Adipose tissue (tissue), 3 donors: ENCODE results near the gene MCOLN2. TPM values are rescaled to one million over a fixed set of nuclear protein-coding genes. Genes with fewer than 3 reads are reported as not detected.

Experiments used
- H3K27ac ChIP-seq: one replicate; pipeline ENCODE4 v1.5.1; 2013; ENCODE audit warnings: low read depth, low read length
- WGBS, 3 donors: extraction: QIAGEN DNeasy Blood & Tissue Kit; methylation state at CpG; one replicate each; pipeline ENCODE4 v1.1.7; 2013; 5-methylcytosine and 5-hydroxymethylcytosine counted together
- polyA plus RNA-seq, 3 donors: library from polyadenylated mRNA; stranded (reverse); fragments of 200-250 nt; gene quantifications; one replicate each; pipeline ENCODE4 v1.2.3, GENCODE V29; 2013
- donor health status: healthy with polysubstance abuse.
- donor health status: Bipolar disorder and iron deficiency.
- donor health status: healthy.

Gene MCOLN2
- polyA plus RNA-seq, 3 donors, result 0.36 to 0.38 TPM; not detected in 1

DNA sequence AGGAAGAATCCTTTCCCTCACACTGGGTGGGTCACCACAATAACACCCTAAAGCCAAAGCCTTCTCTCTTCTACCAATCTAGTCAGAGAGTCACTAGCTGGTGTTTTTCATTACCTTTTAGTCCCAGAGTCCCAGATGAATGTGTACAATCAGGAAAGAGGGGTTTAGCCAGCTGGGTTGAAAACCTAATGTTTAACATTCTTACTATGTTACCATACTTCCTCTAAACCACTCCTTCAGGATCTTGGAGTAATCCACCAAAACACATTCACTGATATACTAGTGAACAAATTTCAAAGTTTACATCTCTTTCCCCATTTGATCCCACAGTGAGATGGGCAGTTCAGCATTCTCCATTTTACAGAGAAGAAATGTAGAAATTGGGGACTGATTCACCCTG lies 113.6 kb downstream of the MCOLN2 start:
- H3K27ac ChIP-seq, result no peak overlapping the region

DNA sequence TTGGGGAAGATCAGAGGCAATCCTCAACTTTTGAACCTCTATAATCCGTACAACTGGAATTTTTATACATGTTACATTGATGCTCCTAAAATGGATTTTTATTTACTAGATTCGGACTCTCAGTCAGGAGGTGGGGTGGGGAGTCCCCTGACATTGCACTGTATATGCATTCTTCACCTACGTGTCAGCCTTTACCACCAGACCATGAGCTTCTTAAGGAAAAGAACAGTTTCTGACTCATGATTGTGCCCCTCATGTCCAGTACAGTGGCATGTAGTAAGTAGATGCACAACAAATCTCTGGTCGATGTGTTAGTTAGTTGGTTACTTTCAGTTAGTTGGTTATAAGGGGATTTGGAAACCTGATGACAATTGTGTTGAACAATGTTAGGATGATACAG lies 119.3 kb downstream of the MCOLN2 start:
- 81 to 95% (median 85%) methylated on average over 4 of the region's 4 CpGs for WGBS, 3 donors

DNA sequence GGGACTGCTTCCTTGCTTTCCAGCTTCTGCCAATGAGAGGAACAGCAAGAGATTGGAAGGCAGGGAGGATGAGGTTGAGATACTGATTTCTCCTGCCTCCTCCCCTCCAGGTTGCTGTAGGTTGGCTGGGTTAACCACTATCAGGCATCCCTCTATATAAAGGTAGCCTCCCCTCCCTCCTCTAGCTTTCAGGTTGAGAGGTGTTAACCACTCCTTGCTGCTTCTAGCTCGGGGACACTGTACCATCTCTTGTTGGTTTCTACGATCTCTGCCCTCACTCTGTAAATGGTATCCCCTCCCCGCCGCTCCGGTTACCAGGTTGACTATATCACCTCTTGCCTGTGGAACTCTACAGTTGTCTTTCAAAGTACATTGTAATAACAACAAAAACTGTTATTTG lies 120.6 kb downstream of the MCOLN2 start:
- no peak overlapping the region for H3K27ac ChIP-seq
- 75 to 91% (median 85%) methylated on average over 5 of the region's 5 CpGs for WGBS, 3 donors

More for the DNA sequence above, 119.3 kb downstream of the MCOLN2 start:
- no peak overlapping the region for H3K27ac ChIP-seq

Other genes with a start within 250 kb of the MCOLN2 start
- gene LPAR3, start 103.9 kb downstream of the MCOLN2 start, polyA plus RNA-seq, result 1 to 10 TPM in 1 of 3 donors, under 1 TPM in 2; 0.03 to 6.0 (median 0.11) TPM
- gene MCOLN3, start 51.4 kb upstream of the MCOLN2 start, polyA plus RNA-seq, result 1 to 10 TPM; 1.1 to 3.1 (median 1.5) TPM
- gene SYDE2, start 203.9 kb upstream of the MCOLN2 start, polyA plus RNA-seq, result 1 to 10 TPM in 2 of 3 donors, under 1 TPM in 1; 0.90 to 1.8 (median 1.1) TPM